Liver (tissue), 3 donors: Measurements from ENCODE around the gene EFNA2.

Experiments
- EGR1 ChIP-seq, 2 donors: IDR thresholded peaks; 2 replicates each; pipeline ENCODE4 v1.6.1; 2016 to 2018; ENCODE audit warnings: antibody characterized with exemption in 2 of 2, low read depth in 2 of 2
- FOXA1 ChIP-seq: IDR thresholded peaks from 2 replicates; pipeline ENCODE4 v1.6.1; 2016; ENCODE audit warnings: antibody characterized with exemption
- GABPA ChIP-seq, 2 donors: IDR thresholded peaks in 1 of 2; conservative IDR thresholded peaks in 1 of 2; 2 replicates each; pipeline ENCODE4 v1.6.1; 2016; ENCODE audit warnings: antibody characterized with exemption in 2 of 2, mild to moderate bottlenecking in 1 of 2, moderate library complexity in 1 of 2
- TAF1 ChIP-seq: conservative IDR thresholded peaks from 2 replicates; pipeline ENCODE4 v1.6.1; 2016; ENCODE audit warnings: antibody characterized with exemption, mild to moderate bottlenecking
- YY1 ChIP-seq: IDR thresholded peaks from 2 replicates; pipeline ENCODE4 v1.6.1; 2016; ENCODE audit warnings: antibody characterized with exemption, mild to moderate bottlenecking
- TF ChIP-seq, protein P1 (sequence below): fragments of 150-350 bp; IDR thresholded peaks from 2 replicates; pipeline ENCODE4 v1.5.1; 2017; ENCODE audit warnings: improper control_type of control experiment, low read depth, low read length; ENCODE audit not compliant: missing input control
- TF ChIP-seq, protein P2 (sequence below): IDR thresholded peaks from 2 replicates; pipeline ENCODE4 v1.6.1; 2016; ENCODE audit warnings: antibody characterized with exemption, mild to moderate bottlenecking
- TF ChIP-seq, protein P3 (sequence below): IDR thresholded peaks from 2 replicates; pipeline ENCODE4 v1.6.1; 2016; ENCODE audit warnings: antibody characterized with exemption
- TF ChIP-seq, protein P4 (sequence below): IDR thresholded peaks from 2 replicates; pipeline ENCODE4 v1.6.1; 2016; ENCODE audit warnings: antibody characterized with exemption
- donor health status: healthy.
- donor health status: healthy.

DNA sequence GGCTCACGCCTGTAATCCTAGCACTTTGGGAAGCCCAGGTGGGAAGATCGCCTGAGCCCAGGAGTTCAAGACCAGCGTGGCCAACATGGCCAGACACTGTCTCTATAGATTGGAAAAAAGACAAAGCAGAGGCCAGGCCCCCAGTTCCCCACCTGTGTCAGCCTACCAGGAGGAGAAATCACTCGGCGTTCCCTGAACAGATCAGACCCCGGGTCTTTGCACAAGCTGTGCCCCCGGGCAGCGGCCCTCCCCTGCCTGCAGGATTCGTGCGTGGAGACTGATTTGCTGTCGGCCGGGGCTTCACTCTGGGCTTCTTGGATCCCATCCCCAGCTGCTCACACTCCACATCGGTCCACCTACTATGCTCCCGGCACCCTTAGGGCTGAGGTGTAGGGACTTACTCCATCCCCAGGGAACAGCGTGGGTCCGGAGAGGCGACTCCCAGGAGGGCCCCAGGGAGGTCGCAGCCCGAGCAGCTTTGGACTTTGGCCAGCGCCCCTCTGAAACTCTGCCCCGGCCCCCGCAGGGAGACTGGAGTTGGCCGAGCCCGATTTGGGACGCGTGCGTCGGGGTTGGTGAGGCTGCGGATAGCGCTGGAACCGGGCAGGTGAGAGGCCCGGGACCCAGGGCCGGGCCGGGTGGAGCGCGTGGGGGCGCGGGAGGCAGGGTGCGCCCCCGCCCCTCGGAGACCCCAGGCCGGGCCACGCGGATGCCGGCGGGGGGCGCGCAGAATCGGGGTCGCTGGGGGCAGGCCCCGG is 515 bp upstream of the EFNA2 start:
- TF ChIP-seq, protein P1, sequence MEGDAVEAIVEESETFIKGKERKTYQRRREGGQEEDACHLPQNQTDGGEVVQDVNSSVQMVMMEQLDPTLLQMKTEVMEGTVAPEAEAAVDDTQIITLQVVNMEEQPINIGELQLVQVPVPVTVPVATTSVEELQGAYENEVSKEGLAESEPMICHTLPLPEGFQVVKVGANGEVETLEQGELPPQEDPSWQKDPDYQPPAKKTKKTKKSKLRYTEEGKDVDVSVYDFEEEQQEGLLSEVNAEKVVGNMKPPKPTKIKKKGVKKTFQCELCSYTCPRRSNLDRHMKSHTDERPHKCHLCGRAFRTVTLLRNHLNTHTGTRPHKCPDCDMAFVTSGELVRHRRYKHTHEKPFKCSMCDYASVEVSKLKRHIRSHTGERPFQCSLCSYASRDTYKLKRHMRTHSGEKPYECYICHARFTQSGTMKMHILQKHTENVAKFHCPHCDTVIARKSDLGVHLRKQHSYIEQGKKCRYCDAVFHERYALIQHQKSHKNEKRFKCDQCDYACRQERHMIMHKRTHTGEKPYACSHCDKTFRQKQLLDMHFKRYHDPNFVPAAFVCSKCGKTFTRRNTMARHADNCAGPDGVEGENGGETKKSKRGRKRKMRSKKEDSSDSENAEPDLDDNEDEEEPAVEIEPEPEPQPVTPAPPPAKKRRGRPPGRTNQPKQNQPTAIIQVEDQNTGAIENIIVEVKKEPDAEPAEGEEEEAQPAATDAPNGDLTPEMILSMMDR, result no peak
- TF ChIP-seq EGR1 (IDR thresholded peaks at IDR 0.05; ENCODE audit: low read depth in 2 of 2) (no peak), TAF1 (no peak), FOXA1 (no peak), GABPA (IDR thresholded peaks at IDR 0.05 in 1 of 2, conservative IDR thresholded peaks at IDR 0.05 in 1 of 2) (no peak), YY1 (no peak)
- TF ChIP-seq, protein P2, sequence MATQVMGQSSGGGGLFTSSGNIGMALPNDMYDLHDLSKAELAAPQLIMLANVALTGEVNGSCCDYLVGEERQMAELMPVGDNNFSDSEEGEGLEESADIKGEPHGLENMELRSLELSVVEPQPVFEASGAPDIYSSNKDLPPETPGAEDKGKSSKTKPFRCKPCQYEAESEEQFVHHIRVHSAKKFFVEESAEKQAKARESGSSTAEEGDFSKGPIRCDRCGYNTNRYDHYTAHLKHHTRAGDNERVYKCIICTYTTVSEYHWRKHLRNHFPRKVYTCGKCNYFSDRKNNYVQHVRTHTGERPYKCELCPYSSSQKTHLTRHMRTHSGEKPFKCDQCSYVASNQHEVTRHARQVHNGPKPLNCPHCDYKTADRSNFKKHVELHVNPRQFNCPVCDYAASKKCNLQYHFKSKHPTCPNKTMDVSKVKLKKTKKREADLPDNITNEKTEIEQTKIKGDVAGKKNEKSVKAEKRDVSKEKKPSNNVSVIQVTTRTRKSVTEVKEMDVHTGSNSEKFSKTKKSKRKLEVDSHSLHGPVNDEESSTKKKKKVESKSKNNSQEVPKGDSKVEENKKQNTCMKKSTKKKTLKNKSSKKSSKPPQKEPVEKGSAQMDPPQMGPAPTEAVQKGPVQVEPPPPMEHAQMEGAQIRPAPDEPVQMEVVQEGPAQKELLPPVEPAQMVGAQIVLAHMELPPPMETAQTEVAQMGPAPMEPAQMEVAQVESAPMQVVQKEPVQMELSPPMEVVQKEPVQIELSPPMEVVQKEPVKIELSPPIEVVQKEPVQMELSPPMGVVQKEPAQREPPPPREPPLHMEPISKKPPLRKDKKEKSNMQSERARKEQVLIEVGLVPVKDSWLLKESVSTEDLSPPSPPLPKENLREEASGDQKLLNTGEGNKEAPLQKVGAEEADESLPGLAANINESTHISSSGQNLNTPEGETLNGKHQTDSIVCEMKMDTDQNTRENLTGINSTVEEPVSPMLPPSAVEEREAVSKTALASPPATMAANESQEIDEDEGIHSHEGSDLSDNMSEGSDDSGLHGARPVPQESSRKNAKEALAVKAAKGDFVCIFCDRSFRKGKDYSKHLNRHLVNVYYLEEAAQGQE, result no peak
- TF ChIP-seq, protein P3, sequence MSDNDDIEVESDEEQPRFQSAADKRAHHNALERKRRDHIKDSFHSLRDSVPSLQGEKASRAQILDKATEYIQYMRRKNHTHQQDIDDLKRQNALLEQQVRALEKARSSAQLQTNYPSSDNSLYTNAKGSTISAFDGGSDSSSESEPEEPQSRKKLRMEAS, result no peak
- TF ChIP-seq, protein P4, sequence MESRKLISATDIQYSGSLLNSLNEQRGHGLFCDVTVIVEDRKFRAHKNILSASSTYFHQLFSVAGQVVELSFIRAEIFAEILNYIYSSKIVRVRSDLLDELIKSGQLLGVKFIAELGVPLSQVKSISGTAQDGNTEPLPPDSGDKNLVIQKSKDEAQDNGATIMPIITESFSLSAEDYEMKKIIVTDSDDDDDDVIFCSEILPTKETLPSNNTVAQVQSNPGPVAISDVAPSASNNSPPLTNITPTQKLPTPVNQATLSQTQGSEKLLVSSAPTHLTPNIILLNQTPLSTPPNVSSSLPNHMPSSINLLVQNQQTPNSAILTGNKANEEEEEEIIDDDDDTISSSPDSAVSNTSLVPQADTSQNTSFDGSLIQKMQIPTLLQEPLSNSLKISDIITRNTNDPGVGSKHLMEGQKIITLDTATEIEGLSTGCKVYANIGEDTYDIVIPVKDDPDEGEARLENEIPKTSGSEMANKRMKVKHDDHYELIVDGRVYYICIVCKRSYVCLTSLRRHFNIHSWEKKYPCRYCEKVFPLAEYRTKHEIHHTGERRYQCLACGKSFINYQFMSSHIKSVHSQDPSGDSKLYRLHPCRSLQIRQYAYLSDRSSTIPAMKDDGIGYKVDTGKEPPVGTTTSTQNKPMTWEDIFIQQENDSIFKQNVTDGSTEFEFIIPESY, result no peak
